Ishikawa (cell line): ENCODE measurements around the gene NT5DC4.

Experiments
- CEBPB ChIP-seq: IDR thresholded peaks from 2 replicates; pipeline ENCODE4 v1.6.1; 2012
- CREB1 ChIP-seq: IDR thresholded peaks from 2 replicates; pipeline ENCODE4 v1.6.1; 2012; ENCODE audit warnings: low read depth
- EGR1 ChIP-seq: IDR thresholded peaks from 2 replicates; pipeline ENCODE4 v1.6.1; 2012
- EP300 ChIP-seq: IDR thresholded peaks from 2 replicates; pipeline ENCODE4 v1.6.1; 2012; ENCODE audit warnings: borderline replicate concordance
- FOXM1 ChIP-seq: IDR thresholded peaks from 2 replicates; pipeline ENCODE4 v1.6.1; 2012; ENCODE audit warnings: low read depth, borderline replicate concordance
- NFIC ChIP-seq: IDR thresholded peaks from 2 replicates; pipeline ENCODE4 v1.6.1; 2012
- RAD21 ChIP-seq: IDR thresholded peaks from 2 replicates; pipeline ENCODE4 v1.6.1; 2012; ENCODE audit warnings: low read depth
- TAF1 ChIP-seq: IDR thresholded peaks from 2 replicates; pipeline ENCODE4 v1.6.1; 2012; ENCODE audit warnings: low read depth, mild to moderate bottlenecking
- TCF12 ChIP-seq: IDR thresholded peaks from 2 replicates; pipeline ENCODE4 v1.6.1; 2012; ENCODE audit warnings: low read depth
- TEAD4 ChIP-seq: IDR thresholded peaks from 2 replicates; pipeline ENCODE4 v1.6.1; 2012
- USF1 ChIP-seq: IDR thresholded peaks from 2 replicates; pipeline ENCODE4 v1.6.1; 2012
- YY1 ChIP-seq: IDR thresholded peaks from 2 replicates; pipeline ENCODE4 v1.6.1; 2012; ENCODE audit warnings: low read depth
- ZBTB7A ChIP-seq: IDR thresholded peaks from 2 replicates; pipeline ENCODE4 v1.6.1; 2012; ENCODE audit warnings: low read depth
- TF ChIP-seq, protein P1 (sequence below): IDR thresholded peaks from 2 replicates; pipeline ENCODE4 v1.6.1; 2012
- TF ChIP-seq, protein P2 (sequence below): IDR thresholded peaks from 2 replicates; pipeline ENCODE4 v1.6.1; 2012; ENCODE audit warnings: low read depth, mild to moderate bottlenecking

The NT5DC4 gene

DNA sequence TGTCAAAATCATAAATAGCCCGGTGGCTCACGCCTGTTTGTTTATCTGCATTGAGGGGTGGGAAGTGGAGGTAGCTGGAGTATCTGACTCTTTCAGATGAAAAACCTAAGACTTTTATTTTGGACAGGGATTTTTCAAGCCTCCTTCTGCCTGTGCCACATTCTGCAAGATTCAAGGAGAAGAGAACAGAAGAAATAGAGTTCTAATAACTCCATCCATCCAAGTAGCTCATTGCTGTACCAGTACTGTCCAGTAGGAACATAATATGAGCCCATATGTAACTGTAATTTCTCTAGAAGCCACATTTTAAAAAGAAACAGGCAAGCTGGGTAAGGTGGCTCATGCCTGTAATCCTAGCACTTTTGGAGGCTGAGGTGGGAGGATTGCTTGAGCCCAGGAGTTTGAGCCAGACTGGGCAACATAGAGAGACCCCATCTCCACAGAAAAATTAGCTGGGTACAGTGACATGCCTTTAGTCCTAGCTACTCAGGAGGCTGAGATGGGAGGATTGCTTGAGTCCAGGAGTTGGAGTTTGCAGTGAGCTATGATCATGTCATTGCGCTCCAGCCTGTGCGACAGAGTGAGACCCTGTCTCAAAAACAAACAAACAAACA is 35.4 kb upstream of the NT5DC4 start:
- TF ChIP-seq, protein P1, sequence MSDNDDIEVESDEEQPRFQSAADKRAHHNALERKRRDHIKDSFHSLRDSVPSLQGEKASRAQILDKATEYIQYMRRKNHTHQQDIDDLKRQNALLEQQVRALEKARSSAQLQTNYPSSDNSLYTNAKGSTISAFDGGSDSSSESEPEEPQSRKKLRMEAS, result no peak
- no peak for TF ChIP-seq NFIC
- TF ChIP-seq RAD21, result no peak
- no peak for TF ChIP-seq FOXM1
- TF ChIP-seq USF1, result no peak
- TF ChIP-seq ZBTB7A, result no peak
- no peak for TF ChIP-seq TEAD4
- TF ChIP-seq TAF1, result no peak
- no peak for TF ChIP-seq YY1

- TF ChIP-seq USF1, result no peak
- no peak for TF ChIP-seq TCF12
- no peak for TF ChIP-seq CREB1
- no peak for TF ChIP-seq FOXM1
- TF ChIP-seq, protein P1, result no peak
- TF ChIP-seq RAD21, result no peak
- no peak for TF ChIP-seq NFIC
- no peak for TF ChIP-seq ZBTB7A
- TF ChIP-seq EGR1, result no peak
These were observed 34.2 kb upstream of the NT5DC4 start for GRCh38 chr2:112686348-112687217.

DNA sequence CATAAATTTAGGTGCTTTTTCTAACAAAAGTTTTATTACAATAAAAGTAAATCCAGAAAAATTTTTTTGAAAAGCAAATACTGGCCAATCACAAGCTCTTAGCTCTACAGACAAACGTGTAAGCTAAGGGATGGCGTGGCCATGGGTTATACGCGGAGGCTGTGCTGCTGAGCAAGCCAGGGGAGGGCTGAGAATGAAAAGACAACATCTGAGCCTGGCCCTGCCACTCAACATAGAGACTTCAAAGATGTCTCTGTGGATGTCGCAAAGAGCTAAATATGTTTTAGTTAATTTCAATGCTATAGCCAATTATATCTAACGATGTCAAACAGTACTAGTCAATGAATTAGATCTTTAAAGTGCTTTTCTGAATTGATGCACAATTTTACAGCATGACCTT is 33.3 kb upstream of the NT5DC4 start:
- TF ChIP-seq TCF12, result no peak

DNA sequence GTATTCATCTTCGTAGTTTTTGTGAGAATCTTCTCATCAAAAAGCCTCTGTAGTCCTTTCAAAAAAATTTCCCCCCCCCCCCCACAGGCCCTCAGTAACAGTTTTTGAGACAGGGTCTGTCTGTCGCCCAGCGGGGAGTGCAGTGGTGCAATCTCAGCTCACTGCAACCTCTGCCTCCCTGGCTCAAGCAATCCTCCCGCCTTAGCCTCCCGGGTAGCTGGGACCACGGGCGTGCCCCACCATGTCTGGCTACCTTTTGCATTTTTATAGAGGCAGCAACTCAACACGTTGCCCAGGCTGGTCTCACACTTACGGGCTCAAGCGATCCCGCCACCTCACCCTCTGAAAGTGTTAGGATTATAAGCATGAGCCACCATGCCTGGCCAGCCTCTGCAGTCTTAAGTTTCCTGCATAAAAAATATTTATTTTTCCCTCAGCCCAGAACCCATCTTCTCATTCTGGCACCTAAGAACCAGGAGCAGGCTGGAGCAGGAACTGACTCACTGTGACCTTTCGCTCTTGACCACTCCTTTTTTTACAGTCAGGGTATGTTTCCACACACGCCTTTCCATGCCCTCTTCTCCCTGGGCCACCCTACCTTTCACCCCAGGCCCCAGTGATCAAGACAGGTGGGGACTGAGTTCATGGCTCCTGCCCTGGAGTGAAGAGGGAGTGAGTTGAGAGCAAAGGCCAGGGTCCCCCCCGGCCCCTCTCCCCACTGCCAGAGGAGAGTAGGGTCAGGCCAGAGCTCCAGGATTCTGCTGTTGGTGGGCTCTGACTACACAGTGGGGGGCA is 32.5 kb upstream of the NT5DC4 start:
- TF ChIP-seq, protein P1, result no peak
- TF ChIP-seq TCF12 (no peak), NFIC (no peak), EP300 (no peak), CREB1 (no peak), EGR1 (no peak), ZBTB7A (no peak), TEAD4 (no peak)

- TF ChIP-seq TCF12, result no peak
- TF ChIP-seq USF1, result peak; percentile 60
- TF ChIP-seq, protein P1, result no peak
- no peak for TF ChIP-seq EGR1
- no peak for TF ChIP-seq ZBTB7A
- peak; percentile 65 for TF ChIP-seq RAD21
These were observed 29.9 kb upstream of the NT5DC4 start for GRCh38 chr2:112690853-112691401.

DNA sequence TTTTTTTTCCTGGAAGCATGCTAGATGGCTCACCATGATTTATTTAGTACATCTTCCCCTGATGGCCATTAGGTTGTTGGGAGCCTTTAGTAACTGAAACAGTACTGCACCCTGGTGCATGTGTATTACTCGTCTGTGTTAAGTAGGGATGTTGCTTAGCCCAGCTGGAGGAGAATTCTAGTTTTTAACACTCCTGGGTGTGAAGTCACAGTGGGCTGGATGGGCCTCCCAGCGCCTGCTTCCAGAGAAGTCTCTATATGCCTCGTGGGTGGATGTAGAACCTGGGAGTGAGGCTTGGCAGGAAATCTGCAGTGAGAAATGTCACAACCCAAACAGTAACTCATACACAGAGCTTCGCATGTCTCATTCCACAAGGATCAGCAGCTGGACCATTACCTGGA is 28.9 kb upstream of the NT5DC4 start:
- TF ChIP-seq EGR1, result no peak
- no peak for TF ChIP-seq YY1
- no peak for TF ChIP-seq TAF1
- TF ChIP-seq ZBTB7A, result no peak
- no peak for TF ChIP-seq TEAD4
- TF ChIP-seq, protein P2, sequence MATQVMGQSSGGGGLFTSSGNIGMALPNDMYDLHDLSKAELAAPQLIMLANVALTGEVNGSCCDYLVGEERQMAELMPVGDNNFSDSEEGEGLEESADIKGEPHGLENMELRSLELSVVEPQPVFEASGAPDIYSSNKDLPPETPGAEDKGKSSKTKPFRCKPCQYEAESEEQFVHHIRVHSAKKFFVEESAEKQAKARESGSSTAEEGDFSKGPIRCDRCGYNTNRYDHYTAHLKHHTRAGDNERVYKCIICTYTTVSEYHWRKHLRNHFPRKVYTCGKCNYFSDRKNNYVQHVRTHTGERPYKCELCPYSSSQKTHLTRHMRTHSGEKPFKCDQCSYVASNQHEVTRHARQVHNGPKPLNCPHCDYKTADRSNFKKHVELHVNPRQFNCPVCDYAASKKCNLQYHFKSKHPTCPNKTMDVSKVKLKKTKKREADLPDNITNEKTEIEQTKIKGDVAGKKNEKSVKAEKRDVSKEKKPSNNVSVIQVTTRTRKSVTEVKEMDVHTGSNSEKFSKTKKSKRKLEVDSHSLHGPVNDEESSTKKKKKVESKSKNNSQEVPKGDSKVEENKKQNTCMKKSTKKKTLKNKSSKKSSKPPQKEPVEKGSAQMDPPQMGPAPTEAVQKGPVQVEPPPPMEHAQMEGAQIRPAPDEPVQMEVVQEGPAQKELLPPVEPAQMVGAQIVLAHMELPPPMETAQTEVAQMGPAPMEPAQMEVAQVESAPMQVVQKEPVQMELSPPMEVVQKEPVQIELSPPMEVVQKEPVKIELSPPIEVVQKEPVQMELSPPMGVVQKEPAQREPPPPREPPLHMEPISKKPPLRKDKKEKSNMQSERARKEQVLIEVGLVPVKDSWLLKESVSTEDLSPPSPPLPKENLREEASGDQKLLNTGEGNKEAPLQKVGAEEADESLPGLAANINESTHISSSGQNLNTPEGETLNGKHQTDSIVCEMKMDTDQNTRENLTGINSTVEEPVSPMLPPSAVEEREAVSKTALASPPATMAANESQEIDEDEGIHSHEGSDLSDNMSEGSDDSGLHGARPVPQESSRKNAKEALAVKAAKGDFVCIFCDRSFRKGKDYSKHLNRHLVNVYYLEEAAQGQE, result no peak
- TF ChIP-seq CEBPB, result no peak
- TF ChIP-seq CREB1, result no peak
- no peak for TF ChIP-seq FOXM1
- no peak for TF ChIP-seq NFIC
- TF ChIP-seq, protein P1, result no peak
- TF ChIP-seq TCF12, result no peak
- TF ChIP-seq USF1, result no peak
- TF ChIP-seq EP300, result no peak
- no peak for TF ChIP-seq RAD21
